HepG2 (cell line): Measurements from ENCODE around the gene TRPC4AP.

Experiments used
- AKAP8 ChIP-seq: sonication (generic); formaldehyde crosslinking; IDR thresholded peaks from 2 replicates; pipeline ENCODE4 v1.5.1; 2020; ENCODE audit warnings: mild to moderate bottlenecking, missing genetic modification reagents
- BHLHE40 ChIP-seq: IDR thresholded peaks from 2 replicates; pipeline ENCODE4 v1.6.1; 2011; ENCODE audit warnings: low read length, improper control_type of control experiment
- CTCF ChIP-seq: sonication (generic); formaldehyde crosslinking; IDR thresholded peaks from 2 replicates; pipeline ENCODE4 v1.5.0; 2020; ENCODE audit warnings: mild to moderate bottlenecking, missing genetic modification reagents, moderate library complexity
- KAT7 ChIP-seq: IDR thresholded peaks from 2 replicates; pipeline ENCODE4 v1.6.1; 2018; ENCODE audit warnings: borderline replicate concordance, missing compliant biosample characterization
- KDM5B ChIP-seq: sonication (generic); formaldehyde crosslinking; IDR thresholded peaks from 2 replicates; pipeline ENCODE4 v1.4.0; 2020; ENCODE audit warnings: missing genetic modification reagents, mild to moderate bottlenecking, borderline replicate concordance
- MAFK ChIP-seq, 2 experiments: IDR thresholded peaks in 1 of 2; conservative IDR thresholded peaks in 1 of 2; 2 replicates each; pipeline ENCODE4 v1.6.1; 2011; ENCODE audit warnings: improper control_type of control experiment in 2 of 2, low read length in 2 of 2
- NFYB ChIP-seq: sonication (generic); formaldehyde crosslinking; IDR thresholded peaks from 2 replicates; pipeline ENCODE4 v1.4.0; 2020; ENCODE audit warnings: missing genetic modification reagents
- POLR2AphosphoS2 ChIP-seq: IDR thresholded peaks from 2 replicates; pipeline ENCODE4 v1.6.1; 2011; ENCODE audit warnings: low read depth, low read length, improper control_type of control experiment
- TEF ChIP-seq: sonication (generic); formaldehyde crosslinking; IDR thresholded peaks from 2 replicates; pipeline ENCODE4 v1.5.0; 2020; ENCODE audit warnings: missing genetic modification reagents
- ZNF234 ChIP-seq: sonication (generic); formaldehyde crosslinking; conservative IDR thresholded peaks from 2 replicates; pipeline ENCODE4 v1.5.1; 2020; ENCODE audit warnings: mild to moderate bottlenecking, missing genetic modification reagents
- ZNF337 ChIP-seq: sonication (generic); formaldehyde crosslinking; IDR thresholded peaks from 2 replicates; pipeline ENCODE4 v1.5.1; 2020; ENCODE audit warnings: missing genetic modification reagents, low read depth, mild to moderate bottlenecking, borderline replicate concordance
- TF ChIP-seq, protein P1 (sequence below): sonication (generic); formaldehyde crosslinking; IDR thresholded peaks from 2 replicates; pipeline ENCODE4 v1.4.0; 2020; ENCODE audit warnings: missing genetic modification reagents
- TF ChIP-seq, protein P2 (sequence below), 2 experiments: IDR thresholded peaks; 2 replicates each; pipeline ENCODE4 v1.6.1; 2011 to 2012; ENCODE audit warnings: low read length in 2 of 2, borderline replicate concordance in 1 of 2, low read depth in 1 of 2, mild to moderate bottlenecking in 1 of 2, moderate library complexity in 1 of 2

DNA sequence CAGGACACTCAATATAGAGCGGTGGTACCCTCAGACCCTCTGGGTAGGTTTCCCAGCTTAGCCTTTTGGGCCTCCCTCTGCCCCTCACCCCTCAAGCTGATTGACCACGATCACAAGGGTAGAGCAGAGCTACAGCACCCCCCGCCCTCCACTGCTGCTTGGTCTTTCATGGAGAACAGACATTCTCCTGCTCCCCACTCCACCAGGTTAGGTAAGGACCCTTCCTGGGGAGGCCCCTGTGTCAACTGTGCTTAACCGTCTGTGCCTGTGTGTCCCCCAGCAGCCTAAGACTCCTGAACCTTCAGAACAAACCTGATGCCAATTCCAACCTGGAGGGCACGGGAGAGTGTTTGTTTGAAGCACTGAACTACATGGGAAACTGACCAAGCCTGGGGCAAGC, 125.2 kb downstream of the TRPC4AP start:
- TF ChIP-seq NFYB (CRISPR knock-in tag) (no peak), KDM5B (CRISPR knock-in tag) (no peak), ZNF234 (CRISPR knock-in tag) (no peak), TEF (CRISPR knock-in tag) (no peak), CTCF (CRISPR knock-in tag) (no peak), BHLHE40 (no peak), ZNF337 (CRISPR knock-in tag) (no peak), POLR2AphosphoS2 (no peak), KAT7 (no peak), AKAP8 (no peak), MAFK (conservative IDR thresholded peaks at IDR 0.05 in 1 of 2, IDR thresholded peaks at IDR 0.05 in 1 of 2; ENCODE audit: low read length in 2 of 2) (no peak)
- TF ChIP-seq, protein P1, sequence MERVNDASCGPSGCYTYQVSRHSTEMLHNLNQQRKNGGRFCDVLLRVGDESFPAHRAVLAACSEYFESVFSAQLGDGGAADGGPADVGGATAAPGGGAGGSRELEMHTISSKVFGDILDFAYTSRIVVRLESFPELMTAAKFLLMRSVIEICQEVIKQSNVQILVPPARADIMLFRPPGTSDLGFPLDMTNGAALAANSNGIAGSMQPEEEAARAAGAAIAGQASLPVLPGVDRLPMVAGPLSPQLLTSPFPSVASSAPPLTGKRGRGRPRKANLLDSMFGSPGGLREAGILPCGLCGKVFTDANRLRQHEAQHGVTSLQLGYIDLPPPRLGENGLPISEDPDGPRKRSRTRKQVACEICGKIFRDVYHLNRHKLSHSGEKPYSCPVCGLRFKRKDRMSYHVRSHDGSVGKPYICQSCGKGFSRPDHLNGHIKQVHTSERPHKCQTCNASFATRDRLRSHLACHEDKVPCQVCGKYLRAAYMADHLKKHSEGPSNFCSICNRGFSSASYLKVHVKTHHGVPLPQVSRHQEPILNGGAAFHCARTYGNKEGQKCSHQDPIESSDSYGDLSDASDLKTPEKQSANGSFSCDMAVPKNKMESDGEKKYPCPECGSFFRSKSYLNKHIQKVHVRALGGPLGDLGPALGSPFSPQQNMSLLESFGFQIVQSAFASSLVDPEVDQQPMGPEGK (CRISPR knock-in tag) = no peak
- TF ChIP-seq, protein P2, sequence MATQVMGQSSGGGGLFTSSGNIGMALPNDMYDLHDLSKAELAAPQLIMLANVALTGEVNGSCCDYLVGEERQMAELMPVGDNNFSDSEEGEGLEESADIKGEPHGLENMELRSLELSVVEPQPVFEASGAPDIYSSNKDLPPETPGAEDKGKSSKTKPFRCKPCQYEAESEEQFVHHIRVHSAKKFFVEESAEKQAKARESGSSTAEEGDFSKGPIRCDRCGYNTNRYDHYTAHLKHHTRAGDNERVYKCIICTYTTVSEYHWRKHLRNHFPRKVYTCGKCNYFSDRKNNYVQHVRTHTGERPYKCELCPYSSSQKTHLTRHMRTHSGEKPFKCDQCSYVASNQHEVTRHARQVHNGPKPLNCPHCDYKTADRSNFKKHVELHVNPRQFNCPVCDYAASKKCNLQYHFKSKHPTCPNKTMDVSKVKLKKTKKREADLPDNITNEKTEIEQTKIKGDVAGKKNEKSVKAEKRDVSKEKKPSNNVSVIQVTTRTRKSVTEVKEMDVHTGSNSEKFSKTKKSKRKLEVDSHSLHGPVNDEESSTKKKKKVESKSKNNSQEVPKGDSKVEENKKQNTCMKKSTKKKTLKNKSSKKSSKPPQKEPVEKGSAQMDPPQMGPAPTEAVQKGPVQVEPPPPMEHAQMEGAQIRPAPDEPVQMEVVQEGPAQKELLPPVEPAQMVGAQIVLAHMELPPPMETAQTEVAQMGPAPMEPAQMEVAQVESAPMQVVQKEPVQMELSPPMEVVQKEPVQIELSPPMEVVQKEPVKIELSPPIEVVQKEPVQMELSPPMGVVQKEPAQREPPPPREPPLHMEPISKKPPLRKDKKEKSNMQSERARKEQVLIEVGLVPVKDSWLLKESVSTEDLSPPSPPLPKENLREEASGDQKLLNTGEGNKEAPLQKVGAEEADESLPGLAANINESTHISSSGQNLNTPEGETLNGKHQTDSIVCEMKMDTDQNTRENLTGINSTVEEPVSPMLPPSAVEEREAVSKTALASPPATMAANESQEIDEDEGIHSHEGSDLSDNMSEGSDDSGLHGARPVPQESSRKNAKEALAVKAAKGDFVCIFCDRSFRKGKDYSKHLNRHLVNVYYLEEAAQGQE (IDR thresholded peaks at IDR 0.05; ENCODE audit: borderline replicate concordance in 1 of 2, low read depth in 1 of 2, low read length in 2 of 2) = no peak
